ENCODE results near the gene FAM81B. TPM values are rescaled to one million over a fixed set of nuclear protein-coding genes. Genes with fewer than 3 reads are reported as not detected.
"Not testable (repeated sequence)": the region's sequence is repeated elsewhere in the genome, so short reads cannot be mapped to it uniquely, and the experiment has no call there.

Gene FAM81B
- polyA plus RNA-seq, 3 donors, result not detected

DNA sequence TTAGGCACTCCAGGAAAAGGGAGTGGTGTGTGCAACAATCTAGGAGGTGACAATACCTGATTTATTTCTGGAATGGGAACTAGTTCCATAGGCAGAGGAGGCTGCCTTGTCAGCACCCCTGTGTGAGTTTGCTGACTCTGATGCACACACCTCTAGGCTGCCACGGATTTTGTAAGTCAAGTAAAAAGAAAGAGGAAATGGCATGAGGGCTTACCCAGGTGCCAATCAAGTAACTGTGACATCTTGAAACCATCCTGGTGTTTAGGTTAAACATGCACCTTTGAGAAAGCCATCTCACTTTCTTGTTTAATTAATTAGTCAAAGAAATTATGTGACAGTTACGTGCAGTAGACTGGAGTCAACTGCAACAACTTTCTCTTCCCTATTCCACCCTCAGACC is 32.3 kb upstream of the FAM81B start:
- Histone ChIP-seq H3K9ac (ENCODE audit: insufficient read depth, low read length, poor library complexity, severe bottlenecking) (no peak overlapping the region), H3K36me3 (replicated peaks in 1 of 2; ENCODE audit: control insufficient read depth in 1 of 2, insufficient read depth in 2 of 2, low read length in 2 of 2) (no peaks in the 10 kb centered on the region), H3K9me3 (replicated peaks in 1 of 2; ENCODE audit: control insufficient read depth in 1 of 2, insufficient read depth in 1 of 2, low read length in 2 of 2) (no peaks in the 10 kb centered on the region), H3K4me2 (replicated peaks; ENCODE audit: extremely low read depth, low read length, poor library complexity, severe bottlenecking) (no peak overlapping the region), H3K27me3 (ENCODE audit: control insufficient read depth in 2 of 2, insufficient read depth in 2 of 2, low read length in 2 of 2) (no peaks in the 10 kb centered on the region), H3K79me2 (ENCODE audit: insufficient read depth, low read length) (no peaks in the 10 kb centered on the region), H3K27ac (ENCODE audit: low read depth in 1 of 2, low read length in 2 of 2) (no peak overlapping the region), H3K4me3 (replicated peaks in 1 of 3; ENCODE audit: low read depth in 2 of 3, low read length in 3 of 3) (no peak overlapping the region), H4K20me1 (ENCODE audit: insufficient read depth, low read length) (no peaks in the 10 kb centered on the region), H2AFZ (ENCODE audit: insufficient read depth, low read depth, low read length, poor library complexity, severe bottlenecking) (no peak overlapping the region), H3K4me1 (ENCODE audit: control insufficient read depth in 1 of 2, insufficient read depth in 2 of 2, low read length in 2 of 2) (no peaks in the 10 kb centered on the region)
- Mint-ChIP-seq H3K27me3 (ENCODE audit: low read depth in 3 of 3) (no peaks in the 10 kb centered on the region), H3K27ac (no peak overlapping the region), H3K36me3 (no peaks in the 10 kb centered on the region), H3K4me3 (no peak overlapping the region), H3K4me1 (no peaks in the 10 kb centered on the region), H3K9me3 (peaks cover 1 to 10% (median 7%) of the 10 kb centered on the region in 7 donors)
- 13% methylated on average over 1 of the region's 2 CpGs for WGBS (ENCODE audit: insufficient coverage)
- TF ChIP-seq, protein P1, sequence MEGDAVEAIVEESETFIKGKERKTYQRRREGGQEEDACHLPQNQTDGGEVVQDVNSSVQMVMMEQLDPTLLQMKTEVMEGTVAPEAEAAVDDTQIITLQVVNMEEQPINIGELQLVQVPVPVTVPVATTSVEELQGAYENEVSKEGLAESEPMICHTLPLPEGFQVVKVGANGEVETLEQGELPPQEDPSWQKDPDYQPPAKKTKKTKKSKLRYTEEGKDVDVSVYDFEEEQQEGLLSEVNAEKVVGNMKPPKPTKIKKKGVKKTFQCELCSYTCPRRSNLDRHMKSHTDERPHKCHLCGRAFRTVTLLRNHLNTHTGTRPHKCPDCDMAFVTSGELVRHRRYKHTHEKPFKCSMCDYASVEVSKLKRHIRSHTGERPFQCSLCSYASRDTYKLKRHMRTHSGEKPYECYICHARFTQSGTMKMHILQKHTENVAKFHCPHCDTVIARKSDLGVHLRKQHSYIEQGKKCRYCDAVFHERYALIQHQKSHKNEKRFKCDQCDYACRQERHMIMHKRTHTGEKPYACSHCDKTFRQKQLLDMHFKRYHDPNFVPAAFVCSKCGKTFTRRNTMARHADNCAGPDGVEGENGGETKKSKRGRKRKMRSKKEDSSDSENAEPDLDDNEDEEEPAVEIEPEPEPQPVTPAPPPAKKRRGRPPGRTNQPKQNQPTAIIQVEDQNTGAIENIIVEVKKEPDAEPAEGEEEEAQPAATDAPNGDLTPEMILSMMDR (IDR thresholded peaks at IDR 0.05), result no peak
- no peak for DNase-seq
- intact Hi-C loops (cut with micrococcal nuclease), result no loop called here

GRCh38 chr5:95360667-95361066 is 30.5 kb upstream of the FAM81B start:
- H3K9me3 Mint-ChIP-seq, result peaks cover 11 to 24% (median 19%) of the 10 kb centered on the region in 7 donors
- H3K27ac ChIP-seq (ENCODE audit: low read depth in 1 of 2, low read length in 2 of 2); H3K27me3 Mint-ChIP-seq (ENCODE audit: low read depth in 3 of 3); H3K9ac ChIP-seq (ENCODE audit: insufficient read depth, low read length, poor library complexity, severe bottlenecking); intact Hi-C loops (cut with micrococcal nuclease); H3K36me3 Mint-ChIP-seq; H4K20me1 ChIP-seq (ENCODE audit: insufficient read depth, low read length); H3K4me2 ChIP-seq (replicated peaks; ENCODE audit: extremely low read depth, low read length, poor library complexity, severe bottlenecking); DNase-seq; H3K79me2 ChIP-seq (ENCODE audit: insufficient read depth, low read length); H3K4me1 ChIP-seq (ENCODE audit: control insufficient read depth in 1 of 2, insufficient read depth in 2 of 2, low read length in 2 of 2); H3K4me3 Mint-ChIP-seq; H3K36me3 ChIP-seq (replicated peaks in 1 of 2; ENCODE audit: control insufficient read depth in 1 of 2, insufficient read depth in 2 of 2, low read length in 2 of 2); H3K27me3 ChIP-seq (ENCODE audit: control insufficient read depth in 2 of 2, insufficient read depth in 2 of 2, low read length in 2 of 2); H3K27ac Mint-ChIP-seq; H2AFZ ChIP-seq (ENCODE audit: insufficient read depth, low read depth, low read length, poor library complexity, severe bottlenecking); H3K9me3 ChIP-seq (replicated peaks in 1 of 2; ENCODE audit: control insufficient read depth in 1 of 2, insufficient read depth in 1 of 2, low read length in 2 of 2); H3K4me3 ChIP-seq (replicated peaks in 1 of 3; ENCODE audit: low read depth in 2 of 3, low read length in 3 of 3); H3K4me1 Mint-ChIP-seq: not testable (repeated sequence)
- WGBS (ENCODE audit: insufficient coverage), result no CpG with 5 or more reads among the region's 2 CpGs

All from CD14-positive monocyte (primary cell).